Stimulated activated CD4-positive, alpha-beta T cell treated with anti-CD3 and anti-CD28 coated beads, Interleukin-1b, Interleukin-23, amount 100 ng/mL, for 1 hour (primary cell): Measurements from ENCODE around the gene ULK2.

Source experiments
- DNase-seq, 2 donors: peaks; one replicate each; pipeline ENCODE4 v3.0.0-alpha.2; 2020; ENCODE audit warnings: low read depth in 2 of 2

ULK2 gene

DNA sequence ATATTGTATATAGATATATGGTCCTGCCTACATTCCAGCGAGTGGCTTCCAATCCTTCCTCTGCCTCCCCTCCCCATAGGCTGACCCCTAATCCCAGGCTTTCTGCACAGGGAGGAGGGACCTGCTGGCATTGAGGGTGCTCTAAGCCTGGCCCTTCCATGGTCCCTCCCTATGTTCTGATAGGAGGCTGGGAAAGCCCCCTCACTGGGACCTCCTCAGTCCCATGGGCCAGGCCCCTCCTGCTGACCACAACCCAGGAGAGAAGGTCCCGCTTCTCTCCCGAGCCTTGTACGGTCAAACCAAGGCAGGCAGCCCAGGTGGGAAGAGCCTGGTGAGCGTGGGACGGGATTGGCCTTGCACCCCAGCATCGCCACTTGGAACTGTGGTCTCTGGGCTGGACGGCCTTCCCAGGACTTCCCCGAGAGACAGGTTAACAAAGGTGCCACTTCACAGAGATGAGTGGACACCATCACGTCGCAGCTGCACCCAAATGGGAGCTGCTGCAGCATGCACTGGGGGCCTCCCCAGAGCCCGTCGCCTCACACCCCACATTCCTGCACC lies 120.5 kb downstream of the ULK2 start:
- DNase-seq: no peak

DNA sequence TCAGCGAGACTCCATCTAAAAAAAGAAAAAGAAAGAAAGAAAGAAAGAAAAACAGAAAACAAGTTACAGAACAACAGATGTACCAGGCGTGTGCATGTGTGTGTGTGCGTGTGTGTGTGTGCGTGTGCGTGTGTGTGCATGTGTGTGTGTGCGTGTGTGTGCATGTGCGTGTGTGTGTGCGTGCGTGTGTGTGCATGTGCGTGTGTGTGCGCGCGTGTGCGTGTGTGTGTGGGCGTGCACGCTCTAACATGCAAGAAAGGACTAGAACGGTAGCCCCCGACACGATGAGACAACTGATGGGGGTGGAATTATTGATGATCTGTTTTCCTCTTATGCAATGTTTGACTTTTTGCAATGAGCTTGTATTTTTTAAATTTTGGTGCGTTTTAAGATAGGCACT lies 121.2 kb downstream of the ULK2 start:
- no peak for DNase-seq

DNA sequence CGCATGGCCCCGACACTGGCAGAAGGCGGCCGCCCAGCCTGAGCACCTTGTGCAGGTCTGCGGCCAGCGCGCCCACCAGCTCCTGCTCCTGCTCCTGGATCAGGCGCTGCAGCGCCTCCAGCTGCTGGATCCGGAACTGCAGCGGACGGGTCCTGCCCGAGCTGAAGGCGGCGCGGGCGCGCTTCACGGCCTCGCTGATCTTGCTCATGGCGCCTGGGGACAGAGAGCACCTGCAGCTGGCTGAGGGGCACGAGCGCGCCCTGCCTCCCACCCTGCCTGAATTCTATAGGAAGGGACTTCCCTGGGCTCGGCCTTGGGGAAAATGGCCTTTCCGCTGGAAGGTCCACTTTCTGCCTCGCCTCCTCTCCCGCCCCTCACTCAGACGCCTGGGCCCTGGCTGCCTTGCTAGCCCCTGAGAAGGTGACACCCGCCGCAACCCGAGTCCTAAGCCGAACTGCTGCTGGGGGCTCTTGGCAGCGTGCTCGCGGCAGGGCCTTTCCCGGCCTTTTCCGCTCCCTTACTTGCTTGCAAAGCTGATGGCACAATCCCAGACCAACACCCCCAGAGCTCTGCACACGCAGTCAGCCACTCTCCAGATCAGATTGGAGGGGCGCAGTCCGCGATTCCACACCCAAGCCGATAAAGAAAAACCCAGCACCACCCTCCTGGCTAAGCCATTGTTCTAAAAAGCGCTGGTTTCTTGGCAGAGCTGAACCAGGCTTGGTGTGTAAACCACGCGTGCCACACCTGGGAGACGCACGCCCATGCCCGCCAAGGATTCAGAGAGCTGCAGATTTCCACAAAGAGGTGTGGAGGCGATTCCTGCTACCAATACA lies 122.6 kb downstream of the ULK2 start:
- peak; percentile 63 to 73 for DNase-seq

DNA sequence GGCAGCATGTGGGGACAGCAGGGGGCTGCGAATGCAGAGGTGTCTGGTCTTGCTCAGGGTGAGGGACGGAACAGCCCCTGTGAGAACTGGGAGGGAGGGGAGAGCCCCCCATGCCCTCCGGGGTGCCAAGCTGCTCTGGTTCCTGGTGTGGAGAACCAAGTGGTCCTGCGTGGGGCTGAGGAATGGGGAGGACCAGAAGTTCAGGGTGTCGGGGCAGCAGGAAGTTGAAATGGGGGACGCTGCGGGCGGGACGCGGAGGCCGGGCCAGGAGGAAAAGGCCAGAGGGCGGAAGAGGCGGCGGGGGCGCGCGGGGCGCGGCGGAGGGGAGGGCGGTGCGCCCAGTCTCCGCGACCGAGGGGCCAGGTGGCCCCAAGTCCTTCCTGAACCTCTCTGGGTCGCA lies 123.2 kb downstream of the ULK2 start:
- no peak for DNase-seq

DNA sequence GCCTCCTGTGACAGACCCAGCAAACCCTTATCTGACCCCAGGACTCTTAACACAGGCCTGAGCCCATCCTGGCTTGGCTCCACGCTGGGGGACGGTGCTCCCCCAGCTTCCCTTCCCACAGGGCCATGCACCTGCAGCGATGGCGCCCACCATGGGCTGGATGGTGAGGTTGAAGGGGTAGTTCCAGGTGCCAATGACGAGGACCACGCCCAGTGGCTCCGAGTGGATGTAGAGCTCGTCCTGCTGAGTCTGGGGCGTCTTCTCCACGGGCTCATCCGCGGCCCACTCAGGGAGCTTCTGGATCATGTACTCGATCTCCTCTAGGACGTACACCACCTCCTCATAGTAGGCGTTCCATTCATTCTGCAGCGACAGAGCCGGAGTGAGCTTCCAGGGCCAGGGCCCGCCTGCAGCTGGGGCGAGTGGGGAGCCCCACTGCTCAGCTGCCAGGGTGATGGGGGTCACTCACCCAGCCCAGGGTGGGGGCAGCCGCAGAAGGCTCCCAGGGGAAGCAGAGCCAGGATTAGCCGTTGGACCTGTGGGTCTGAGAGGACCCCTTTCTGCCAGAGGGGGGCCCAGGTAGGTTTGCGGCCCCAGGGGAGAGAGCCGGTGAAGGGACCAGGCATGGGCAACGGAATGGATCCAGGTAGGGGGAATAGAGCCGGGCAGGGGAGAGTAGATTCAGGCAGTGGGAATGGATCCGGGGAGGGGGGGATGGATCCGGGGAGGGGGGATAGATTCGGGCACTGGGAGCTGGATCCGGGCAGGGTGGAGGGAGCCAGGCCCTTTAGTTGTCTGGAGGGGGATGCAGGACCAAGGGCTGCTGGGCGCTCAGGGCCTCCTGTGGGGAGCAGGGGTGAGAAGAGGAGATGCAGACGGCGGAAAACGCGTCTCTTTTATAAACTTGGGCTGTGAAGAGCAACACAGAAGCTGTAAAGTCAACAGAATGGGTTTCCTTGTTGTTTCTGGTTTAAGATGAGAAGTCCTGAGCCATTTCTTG lies 124.3 kb downstream of the ULK2 start:
- DNase-seq: no peak

DNA sequence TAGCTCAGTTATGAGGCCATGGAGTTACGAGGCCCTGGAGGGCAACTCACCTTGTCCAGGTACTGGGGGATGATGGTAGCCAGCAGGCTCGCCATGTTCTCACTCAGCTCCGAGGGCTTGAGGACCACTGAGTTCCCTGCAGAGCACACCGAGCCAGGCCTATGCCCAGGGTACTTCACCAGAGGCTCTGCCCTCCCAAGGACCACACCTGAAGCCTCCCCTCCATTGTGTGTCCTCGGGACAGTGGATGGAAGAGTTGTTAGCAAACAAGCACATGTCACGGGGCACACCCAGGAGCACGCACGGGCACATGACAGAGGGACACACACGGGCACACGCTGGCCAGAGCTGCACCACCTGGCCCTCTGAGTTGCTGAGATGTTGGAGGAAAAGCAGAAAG lies 125.2 kb downstream of the ULK2 start:
- no peak for DNase-seq

DNA sequence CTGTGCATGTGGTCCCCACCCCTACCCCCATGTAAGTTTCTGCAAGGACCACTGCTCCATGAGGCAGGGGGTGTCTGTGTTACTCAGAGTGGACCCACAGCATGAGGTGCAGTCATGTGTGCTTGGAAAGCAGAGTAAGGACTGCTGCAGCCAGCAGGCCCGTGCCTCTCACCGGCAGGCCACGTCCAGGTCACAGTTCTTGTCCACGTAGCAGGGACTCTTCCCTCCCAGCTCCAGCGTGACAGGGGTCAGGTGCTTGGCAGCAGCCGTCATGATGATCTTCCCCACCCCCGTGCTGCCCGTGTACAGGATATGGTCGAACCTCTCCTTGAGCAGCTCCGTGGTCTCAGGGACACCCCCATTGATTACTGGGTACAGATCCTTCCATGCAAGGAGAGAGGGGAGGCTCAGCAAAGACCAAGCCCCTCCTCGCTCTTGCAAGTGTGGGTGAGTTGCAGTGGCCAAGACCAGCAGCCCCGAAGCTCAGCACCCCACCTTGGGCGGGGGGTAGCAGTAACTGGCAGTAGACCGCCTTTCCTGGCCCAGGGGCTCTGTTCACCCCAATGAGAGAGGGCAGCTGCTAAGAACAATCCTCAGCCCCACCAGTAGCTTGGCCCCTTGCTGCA lies 125.8 kb downstream of the ULK2 start:
- DNase-seq: no peak

DNA sequence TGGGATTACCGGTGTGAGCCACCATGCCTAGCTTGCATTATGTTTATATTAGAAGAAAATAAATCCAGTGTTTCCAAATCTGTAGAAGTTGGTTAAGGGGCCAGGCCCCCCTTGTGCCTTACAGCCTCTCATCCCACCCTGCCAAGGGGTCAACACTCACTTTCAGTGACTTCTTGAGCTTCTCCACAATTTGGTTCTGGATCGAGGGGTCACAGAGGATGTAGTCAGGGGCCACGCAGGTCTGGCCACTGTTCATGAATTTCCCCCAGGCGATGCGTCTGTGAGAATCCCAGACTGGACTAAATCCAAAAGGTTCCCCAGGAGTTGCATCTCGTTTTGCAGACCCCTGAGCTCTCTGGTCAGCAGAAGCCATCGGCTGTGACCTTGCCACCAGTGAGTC lies 126.8 kb downstream of the ULK2 start:
- no peak for DNase-seq

DNA sequence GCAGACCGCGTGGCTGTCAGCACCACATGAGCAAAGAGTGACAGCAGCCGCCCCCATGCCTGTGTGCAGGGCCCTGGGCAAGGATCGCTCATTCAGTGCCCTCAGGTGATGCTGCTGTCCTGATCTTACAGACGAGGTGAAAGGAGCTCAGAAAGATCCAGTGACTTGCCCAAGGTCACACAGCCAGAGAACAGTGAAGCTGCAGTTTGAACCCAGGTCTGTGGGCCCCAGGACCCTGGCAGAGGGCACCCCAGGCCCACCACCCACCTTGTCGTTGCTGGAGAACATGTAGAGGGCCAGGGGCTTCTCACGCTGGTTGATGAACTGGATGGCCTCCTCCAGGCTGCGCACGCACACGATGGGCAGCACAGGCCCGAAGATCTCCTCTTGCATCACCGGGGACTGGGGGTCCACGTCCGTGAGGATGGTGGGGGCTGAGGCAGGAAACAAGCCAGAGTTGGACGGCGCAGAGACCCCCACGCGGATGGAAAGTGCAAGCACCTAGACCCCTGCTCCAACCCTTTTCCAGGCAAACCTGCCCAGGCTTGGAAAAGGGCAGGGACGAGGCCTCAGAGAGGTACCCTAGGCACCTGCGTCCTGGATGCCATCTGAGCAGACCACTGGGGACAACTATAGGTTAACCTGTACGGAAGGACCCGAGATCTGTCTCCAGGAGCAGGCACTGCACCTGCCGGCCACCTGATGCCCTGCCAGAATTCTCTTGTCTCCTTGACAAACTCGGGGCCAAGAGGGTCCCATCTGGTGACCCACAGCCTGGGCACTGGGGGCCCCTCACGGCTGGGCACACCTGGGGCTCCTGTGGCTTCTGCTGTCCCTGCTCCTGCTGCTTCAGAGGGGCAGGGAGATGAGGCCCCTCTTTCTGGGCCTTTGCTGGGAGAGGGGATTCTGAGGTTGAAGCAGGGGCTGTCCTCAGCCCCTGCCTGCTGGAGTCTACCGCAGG lies 128.2 kb downstream of the ULK2 start:
- DNase-seq: no peak

DNA sequence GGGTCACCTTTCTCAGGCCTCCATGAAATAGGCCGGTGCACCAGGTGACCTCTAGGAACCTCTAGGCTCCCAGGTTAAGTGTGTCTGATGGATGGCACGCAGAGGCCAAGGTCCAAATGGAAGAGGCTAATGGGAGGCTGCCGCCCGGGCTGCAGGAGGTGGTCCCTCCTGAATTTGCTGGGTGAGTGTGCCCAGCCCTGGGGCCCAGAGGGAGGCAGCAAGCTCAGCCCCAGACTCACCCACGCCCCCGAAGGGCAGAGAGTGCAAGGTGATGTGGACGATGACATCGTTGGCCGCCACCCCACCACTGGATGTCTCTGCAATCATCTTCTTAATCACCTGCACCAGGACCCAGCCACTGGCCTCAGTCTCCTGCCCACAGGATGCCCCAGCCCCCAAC lies 129.0 kb downstream of the ULK2 start:
- DNase-seq: no peak

DNA sequence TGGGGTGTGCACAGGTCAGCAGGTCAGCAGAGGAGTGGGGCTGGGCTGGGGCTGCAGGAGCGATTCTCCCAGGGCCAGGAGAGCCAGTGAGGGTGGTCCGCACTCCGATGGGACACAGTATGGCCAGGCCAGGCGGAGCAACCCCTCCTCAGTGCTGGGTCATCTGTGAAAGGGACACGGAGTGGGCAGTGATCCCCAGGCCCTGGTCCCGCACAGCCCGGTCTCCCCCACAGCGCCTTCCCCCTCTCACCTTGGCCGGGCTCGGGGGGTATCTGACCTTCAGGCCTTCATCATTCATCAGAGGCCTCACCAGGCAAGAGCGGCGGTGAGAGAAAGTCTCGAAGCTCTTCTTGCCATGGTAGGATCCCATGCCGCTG lies 129.7 kb downstream of the ULK2 start:
- no peak for DNase-seq

DNA sequence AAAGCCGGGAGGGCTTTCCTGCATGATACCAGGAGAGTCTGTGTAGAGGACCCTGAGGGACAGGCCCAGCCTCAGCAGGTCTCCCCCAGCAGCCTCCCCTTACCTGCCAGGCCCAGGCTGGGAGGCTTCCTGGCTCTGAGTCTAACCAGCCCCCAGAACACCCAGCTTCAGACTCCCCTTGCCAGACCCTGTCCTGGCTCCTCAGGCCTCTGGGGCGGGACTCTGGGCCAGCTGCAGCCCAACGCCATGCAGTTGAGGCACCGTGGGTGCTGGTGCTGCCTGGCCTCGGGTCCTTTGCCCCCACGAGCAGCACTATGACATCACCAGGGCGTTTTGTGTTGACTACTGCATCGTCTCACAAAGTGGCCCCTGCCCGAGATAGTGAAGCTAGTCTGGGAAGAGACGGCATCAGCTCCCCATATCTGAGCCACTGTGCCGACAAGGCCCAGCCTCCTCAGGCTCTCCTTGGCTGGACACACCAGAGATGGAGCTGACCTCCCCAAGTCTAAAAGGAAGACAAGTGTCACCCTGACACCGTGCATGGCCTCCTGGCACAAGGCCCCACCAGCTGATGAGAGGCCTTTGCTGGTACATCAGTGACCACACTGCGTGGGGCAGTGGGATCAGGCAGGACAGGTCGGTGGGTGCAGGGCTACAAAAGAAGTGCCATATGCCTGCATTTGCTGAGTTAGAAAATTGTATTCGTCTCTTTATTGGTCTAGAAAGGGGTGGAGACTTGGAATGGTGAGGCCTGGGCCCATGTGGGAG lies 130.2 kb downstream of the ULK2 start:
- DNase-seq: no peak

DNA sequence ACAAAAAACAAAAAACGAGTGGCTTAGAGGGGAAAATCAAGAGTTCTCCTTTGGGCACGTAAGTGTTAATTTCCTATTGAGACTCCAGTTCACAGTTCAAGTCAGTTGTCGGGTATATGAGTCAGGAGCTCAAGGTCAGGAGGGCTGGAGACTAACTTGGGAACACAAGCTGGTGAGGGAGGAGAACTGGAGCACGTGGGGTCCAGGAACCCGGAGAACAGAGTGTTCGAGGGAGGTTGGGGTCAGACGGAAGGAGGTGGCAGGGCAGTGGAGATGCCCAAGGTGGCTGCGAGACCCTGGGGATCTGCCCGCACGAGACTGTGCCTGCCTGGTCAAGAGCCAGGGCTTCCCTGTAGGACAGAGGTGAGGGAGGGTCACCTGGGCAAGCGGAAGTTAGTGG lies 131.7 kb downstream of the ULK2 start:
- DNase-seq: no peak

DNA sequence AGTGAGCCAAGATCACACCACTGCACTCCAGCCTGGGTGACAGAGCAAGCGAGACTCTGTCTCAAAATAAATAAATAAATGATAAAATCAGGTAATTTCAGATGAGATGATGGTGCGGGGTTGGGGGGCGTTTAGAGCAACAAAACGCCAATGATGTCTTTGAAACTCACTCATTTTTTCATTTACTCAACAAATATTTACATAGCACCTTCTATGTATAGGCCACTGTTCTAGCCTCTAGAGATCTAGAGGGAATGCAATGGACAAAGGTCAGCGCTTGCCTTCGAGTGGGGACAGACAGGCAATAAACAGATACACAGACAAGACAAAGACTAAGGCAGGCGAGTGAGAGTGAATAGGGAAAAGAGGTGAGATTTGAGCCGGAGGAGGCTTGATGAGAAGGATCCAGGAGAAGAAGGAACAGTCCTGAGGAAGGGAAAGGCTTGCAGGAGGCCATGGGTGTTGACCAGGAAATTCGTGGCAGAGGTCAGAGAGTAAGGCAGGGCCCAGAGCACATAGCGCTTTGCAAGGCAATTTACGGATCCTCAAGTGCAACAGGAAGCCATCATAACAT lies 133.7 kb downstream of the ULK2 start:
- DNase-seq: no peak

DNA sequence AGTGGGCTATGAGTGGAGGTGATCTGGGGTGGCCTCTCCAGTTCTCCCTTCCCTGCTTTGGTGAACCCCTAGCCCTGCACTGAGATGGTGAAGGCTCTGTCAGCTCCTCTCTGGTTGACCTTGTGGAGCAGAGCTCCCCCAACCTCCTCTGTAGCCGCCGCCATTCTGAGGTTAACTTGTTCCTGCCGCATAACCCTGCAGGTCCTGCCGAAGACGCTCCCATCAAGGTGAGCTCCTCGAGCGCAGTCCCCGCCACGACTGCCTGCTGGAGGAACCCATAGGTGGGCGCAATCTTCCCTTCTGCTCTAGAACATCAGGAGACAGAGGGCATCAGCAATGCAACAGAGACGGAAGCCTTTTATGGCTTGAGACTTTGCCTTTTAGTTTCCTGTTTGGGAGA lies 136.1 kb downstream of the ULK2 start:
- no peak for DNase-seq

DNA sequence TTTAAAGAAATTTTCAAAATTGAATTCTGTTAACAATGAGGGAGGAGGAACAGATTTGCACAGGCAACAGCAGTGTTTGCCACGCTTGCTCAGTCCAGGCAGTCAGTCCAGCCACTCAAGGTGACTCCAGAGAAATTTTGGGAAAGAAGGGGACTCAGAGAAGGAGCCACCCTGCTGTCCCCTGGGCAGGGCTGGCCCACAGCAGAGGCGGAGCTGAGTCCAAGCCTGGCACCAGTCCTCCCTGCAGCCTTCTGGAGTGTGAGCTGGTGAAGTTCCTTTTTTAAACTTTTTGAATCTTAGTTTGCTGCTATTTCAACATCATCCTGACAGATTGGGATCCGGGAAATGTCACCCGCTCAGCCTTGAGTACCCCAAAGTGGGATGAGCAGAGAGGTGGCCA lies 136.9 kb downstream of the ULK2 start:
- DNase-seq: no peak

DNA sequence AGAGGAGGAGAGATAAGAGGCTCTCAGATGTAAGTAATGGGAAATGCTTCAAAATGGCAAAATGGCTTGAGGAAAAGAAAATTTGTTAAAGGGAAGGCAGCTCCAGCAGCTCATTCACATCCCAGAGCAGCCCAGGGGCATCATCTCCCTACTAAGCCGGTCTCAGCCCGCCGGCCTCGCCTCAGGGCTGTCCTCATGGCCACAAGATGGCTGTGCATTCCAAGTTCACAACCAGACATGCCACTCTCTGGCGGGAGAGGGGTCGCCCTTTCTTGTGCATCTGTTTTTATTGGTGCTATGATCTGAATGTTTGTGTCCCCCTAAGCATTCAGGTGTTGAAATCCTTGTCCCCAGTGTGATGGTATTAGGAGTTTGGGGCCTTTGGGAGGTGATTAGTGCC lies 137.8 kb downstream of the ULK2 start:
- no peak for DNase-seq

DNA sequence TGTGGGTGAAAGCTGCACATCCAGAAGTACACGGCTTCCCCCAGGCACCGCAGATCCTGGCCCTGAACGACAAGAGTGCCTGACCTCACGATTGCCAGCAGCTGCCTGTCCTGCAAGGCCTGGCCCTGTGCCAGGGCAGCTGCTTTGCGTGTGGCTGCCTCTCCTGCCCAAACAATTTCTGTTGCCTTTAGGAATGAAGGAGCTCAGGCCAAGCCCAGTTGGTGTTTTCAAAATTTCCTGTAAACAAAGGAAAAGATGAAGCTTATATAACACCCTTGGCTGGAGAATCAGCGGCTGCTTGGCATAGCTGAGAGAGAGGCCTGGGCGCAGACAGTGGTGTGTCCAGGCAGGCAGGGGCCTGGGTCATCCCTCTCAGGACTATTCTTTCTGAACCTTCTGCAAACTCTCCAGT lies 139.6 kb downstream of the ULK2 start:
- no peak for DNase-seq

DNA sequence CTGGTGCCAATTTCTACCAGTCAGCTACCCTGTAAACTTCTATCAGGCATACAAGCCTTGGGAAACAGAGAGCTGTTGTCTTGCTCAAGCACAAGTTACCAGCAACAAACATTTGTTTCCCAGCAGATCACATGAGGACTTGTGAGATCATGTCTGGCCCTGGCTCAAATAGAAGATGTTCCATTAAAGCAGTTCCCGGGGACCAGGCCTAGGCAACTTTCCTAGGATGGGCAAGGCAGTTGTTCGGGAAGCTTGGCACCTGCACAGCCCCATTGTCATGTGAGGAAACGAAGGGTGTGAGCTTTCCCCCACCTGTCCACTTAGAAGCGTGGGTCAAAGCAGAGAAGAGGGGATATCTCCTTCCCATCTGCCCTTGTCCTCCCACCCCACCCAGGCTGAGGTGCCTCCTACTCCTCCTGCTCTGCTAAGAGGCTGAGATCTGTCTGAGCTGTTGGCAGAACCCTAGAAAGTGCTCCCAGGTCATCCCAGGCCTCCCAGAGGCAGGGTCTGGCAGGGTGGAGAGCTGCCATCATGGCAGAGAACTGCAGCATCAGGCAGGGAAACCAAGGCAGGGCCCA lies 140.1 kb downstream of the ULK2 start:
- no peak for DNase-seq
